GM18511 (cell line): ENCODE measurements around the gene EXOSC9.

Experiments
- ATAC-seq: cut with Tn5 transposase; IDR thresholded peaks from one replicate; pipeline ENCODE4 v1.9.1; 2021; ENCODE audit warnings: mild to moderate bottlenecking, moderate library complexity; ENCODE audit not compliant: unreplicated experiment

The EXOSC9 gene

GRCh38 chr4:121822796-121823504 lies 21.8 kb downstream of the EXOSC9 start:
- peak; percentile 48 for ATAC-seq

DNA sequence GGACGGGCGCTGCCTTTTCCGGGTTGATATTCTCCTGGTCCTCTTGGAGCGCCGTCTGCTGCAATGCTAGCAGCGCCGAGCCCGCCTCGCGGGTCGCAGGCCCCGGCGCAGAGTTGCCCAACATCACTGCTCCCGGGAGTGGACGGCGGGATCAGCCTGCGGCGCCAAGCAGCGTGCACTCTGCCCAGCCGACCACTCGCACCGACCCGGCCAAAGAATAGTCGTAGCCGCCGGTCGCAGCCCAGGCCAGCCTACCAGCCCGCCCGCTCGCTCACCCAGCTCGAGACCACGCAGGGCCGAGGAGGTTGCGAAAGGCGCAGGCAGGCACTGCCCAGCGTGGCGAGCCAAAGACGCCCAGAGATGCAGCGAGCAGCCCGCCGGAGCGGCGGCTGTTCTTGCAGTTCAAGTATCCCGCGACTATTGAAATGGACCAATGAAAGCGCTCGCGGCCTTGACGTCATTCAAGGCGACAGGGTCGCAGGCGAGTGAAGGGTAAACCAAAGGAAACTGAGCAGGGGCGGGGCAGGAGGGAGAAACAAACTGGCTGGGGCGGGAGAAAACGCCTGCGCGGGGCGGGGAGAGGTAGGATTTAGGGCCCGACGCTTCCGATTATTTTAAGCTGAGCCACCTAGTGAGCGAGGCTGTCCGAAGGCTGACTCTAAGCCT lies 22.5 kb downstream of the EXOSC9 start, which contains the start of gene CCNA2:
Gene CCNA2 (minus strand): TSS at position 379 of the 666 bp plus-strand sequence. CDS start 255 bp downstream, at position 124.
- ATAC-seq = peak; percentile 94

- no peak for ATAC-seq
Observed at GRCh38 chr4:121824171-121824527, 23.0 kb downstream of the EXOSC9 start.

DNA sequence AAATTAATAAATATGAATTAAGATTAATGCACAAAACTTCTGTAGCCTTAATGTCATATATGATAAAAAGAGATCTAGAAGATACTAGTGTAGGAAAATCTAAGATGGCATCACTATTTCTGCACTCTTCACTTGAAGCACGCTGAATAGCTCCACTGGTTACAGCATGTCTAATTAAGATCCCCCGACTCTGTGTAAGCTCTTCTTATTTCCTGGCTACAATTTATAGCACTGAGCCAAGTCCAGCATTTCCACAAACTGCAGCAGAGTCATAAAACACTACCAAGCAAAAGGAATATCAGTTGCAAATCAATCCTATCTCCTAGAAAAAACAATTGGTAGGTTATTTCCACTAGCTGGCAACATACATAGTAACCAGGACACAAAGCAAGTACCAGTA lies 23.8 kb downstream of the EXOSC9 start:
- no peak for ATAC-seq

- no peak for ATAC-seq
Observed at GRCh38 chr4:121827853-121828252, 26.7 kb downstream of the EXOSC9 start.

DNA sequence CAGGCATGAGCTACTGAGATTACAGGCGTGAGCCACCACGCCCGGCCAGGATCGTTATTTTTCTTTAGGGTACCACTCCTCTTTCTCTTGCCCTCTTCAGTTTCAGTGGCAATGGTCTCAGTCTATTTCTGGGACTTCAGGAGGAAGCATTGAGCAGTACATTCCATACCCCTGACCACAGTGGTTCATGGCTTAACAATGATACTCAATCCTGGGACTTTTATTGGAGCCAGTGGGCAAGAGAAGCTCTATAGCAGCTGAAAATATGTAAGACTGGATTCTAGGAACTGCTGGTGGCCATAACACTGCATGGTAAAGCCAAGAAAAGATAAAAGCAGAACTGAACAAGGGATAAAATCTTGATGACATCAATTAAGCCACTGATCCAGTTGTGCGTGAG lies 28.4 kb downstream of the EXOSC9 start:
- ATAC-seq = no peak

GRCh38 chr4:121838136-121838535 lies 37.0 kb downstream of the EXOSC9 start:
- ATAC-seq = no peak

DNA sequence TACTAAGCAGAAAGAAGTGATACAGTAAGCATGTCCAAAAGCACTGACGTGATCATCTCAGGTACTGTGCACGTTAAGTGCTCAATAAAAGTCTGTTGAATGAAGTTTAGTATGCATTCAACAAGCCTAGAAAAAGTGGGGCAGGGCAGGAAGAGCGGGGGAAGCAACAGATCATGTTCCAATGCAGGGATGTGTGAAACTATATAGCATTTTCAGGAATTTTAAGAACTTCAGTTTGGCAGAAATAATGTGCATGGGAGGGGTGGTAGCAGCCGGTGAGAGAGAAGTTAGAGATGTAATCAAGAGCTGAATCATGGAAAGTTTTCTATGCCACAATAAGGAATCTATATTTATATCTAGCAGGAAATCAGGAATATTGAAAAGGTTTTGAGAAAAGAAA lies 41.7 kb downstream of the EXOSC9 start:
- ATAC-seq = no peak

DNA sequence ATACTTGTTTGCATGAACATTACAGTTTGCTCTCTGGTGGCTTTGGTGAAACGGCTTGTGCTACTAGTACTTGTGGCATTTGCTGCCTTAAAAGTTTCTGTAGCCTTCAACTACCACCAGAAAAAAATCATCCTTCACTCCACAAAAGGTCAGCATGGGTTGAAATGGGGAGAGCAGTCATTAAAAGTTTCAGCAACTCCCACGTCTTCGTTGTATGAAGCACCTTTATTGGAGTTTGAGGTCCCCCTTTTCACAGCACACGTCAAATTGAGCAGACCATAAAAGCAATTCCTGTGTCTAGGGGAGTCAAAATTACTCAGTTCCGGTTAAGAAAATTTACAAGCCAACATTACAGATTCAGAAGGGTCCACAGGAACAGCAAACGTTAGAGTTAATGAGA lies 45.5 kb downstream of the EXOSC9 start:
- ATAC-seq = no peak

DNA sequence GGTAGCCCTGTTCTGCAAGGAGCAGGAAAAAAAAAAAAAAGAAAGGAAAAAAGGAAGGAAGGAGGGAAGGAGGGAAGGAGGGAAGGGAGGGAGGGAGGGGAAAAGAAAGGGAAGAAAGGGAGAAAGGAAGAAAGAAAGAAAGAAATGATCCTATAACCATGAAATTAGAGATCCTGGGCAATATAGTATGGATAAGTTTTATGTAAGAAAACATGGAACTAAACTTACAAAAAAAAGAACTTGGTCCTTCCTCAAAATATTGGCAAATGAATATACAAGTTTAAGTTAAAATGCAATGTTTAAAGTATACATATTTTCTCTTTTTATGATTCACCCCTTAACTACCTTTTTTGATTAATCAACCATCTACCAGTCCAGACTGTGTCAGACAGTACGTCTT lies 50.2 kb downstream of the EXOSC9 start:
- no peak for ATAC-seq

DNA sequence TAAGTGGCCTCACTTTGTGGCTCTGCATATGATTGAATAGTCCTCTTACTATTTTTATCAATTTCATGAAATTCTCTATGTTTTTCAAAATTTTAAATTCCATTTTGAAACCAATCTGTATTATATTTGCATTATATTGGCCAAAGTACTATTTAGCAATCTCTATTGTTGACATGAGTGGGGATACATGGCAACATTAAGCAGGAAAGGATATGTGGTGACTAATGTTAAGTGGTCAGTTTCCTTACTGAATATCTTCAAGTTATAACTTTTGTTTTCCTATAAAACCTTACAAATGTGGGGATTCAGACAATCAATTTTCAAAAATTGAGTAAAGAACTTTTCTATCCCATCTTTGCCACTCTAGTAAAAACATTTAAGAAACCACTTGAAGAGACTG lies 59.0 kb downstream of the EXOSC9 start:
- no peak for ATAC-seq

DNA sequence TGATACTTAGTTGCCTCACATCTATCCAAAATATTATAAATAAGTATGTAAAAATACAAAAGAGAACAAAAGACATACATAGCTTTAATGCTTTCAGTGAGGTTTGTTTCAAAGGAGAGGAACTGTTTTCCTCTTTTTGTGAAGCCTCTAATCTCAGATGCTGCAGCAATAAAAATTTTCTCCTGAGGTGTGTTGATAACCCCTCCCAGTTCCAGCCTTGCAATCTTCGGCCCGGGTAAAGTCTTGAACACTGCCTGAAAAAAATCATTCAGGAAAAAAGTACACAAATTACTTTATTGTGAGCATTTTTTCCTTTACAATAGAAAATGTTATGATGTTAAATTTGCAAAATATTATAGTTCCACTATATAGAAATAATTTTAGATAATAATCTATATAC lies 60.3 kb downstream of the EXOSC9 start:
- no peak for ATAC-seq

DNA sequence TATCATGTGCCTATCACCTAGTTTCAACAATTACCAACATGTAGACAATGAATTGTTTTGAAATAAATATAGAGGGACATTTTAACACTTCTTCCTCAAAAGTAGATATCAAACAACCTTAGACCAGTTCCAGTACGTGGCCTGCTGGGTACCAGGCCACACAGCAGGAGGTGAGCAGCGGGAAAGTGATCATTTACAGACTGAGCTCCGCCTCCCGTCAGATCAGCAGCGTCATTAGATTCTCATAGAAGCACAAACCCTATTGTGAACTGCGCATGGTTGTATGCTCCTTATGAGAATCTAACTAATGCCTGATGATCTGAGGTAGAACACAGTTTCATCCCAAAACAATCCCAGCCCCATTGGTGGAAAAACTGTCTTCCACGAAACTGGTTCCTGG lies 62.7 kb downstream of the EXOSC9 start:
- no peak for ATAC-seq
